Body of pancreas (tissue), 4 donors: ENCODE measurements around the gene PDIA4. TPM values are rescaled to one million over a fixed set of nuclear protein-coding genes. Genes with fewer than 3 reads are reported as not detected.
"Not testable (repeated sequence)": the region's sequence is repeated elsewhere in the genome, so short reads cannot be mapped to it uniquely, and the experiment has no call there.

ENCODE experiments used
- ATAC-seq: fragments of 150-250 bp; one replicate; pipeline ENCODE4 v1.9.1; 2016
- DNase-seq, 4 donors: peaks; one replicate each; pipeline ENCODE4 v3.0.0-alpha.2; 2019
- H3K27ac ChIP-seq, 4 donors: fragments of 200-600 bp; sonication (generic); 1 replicate in 3 of 4; 2 replicates in 1 of 4; pipeline versions ENCODE4 v1.5.1 to v1.6.1; 2016 to 2019; ENCODE audit warnings: mild to moderate bottlenecking in 1 of 4, mixed read lengths in 1 of 4, moderate library complexity in 1 of 4
- H3K27me3 ChIP-seq, 2 donors: fragments of 200-600 bp; sonication (generic); one replicate each; pipeline ENCODE4 v1.6.0; 2016; ENCODE audit warnings: mild to moderate bottlenecking in 1 of 2
- H3K36me3 ChIP-seq, 2 donors: fragments of 200-600 bp; sonication (generic); replicated peaks in 1 of 2; 2 replicates each; pipeline ENCODE4 v1.5.1; 2016; ENCODE audit warnings: low read depth in 2 of 2; ENCODE audit not compliant: insufficient read depth in 1 of 2
- H3K4me1 ChIP-seq: fragments of 200-600 bp; sonication (generic); one replicate; pipeline ENCODE4 v1.6.0; 2016
- H3K4me3 ChIP-seq, 2 donors: fragments of 200-600 bp; sonication (generic); 1 replicate in 1 of 2; 2 replicates in 1 of 2; pipeline ENCODE4 v1.5.1; 2016 to 2019
- H3K9me3 ChIP-seq, 3 donors: fragments of 200-600 bp; sonication (generic); 1 replicate in 2 of 3; 2 replicates in 1 of 3; pipeline ENCODE4 v1.5.1; 2016
- CTCF ChIP-seq, 7 experiments: fragments of 450-650 bp in 4 of 7; fragments of 200-600 bp in 3 of 7; sonication (generic) in 3 of 7; IDR thresholded peaks; one replicate each; pipeline ENCODE4 v1.5.1; 2016 to 2019; ENCODE audit warnings: antibody characterized with exemption in 7 of 7
- POLR2A ChIP-seq, 3 donors: fragments of 450-650 bp; IDR thresholded peaks; one replicate each; pipeline ENCODE4 v1.6.1; 2016; ENCODE audit warnings: antibody characterized with exemption in 3 of 3, mild to moderate bottlenecking in 2 of 3
- WGBS, 2 donors: methylation state at CpG; one replicate each; pipeline ENCODE4 v1.1.5; 2017; 5-methylcytosine and 5-hydroxymethylcytosine counted together
- intact Hi-C: fragments of 100-400 bp; cut with DNase I; formaldehyde crosslinking; loops from one replicate; pipeline ENCODE4 v1.15.1; 2023
- total RNA-seq, 2 donors: library from RNA; depleted of rRNA; stranded (reverse); fragments of >200 nt; gene quantifications; one replicate each; pipeline ENCODE4 v1.1.0, GENCODE V29; 2016

Gene PDIA4
- total RNA-seq, 2 donors from 2014 or later = 80.4 to 140 TPM

GRCh38 chr7:149063476-149063875 lies 35.2 kb upstream of the PDIA4 start:
- H3K27ac ChIP-seq = no peak overlapping the region
- H3K4me1 ChIP-seq = peaks cover 10% of the 10 kb centered on the region
- no peak for ATAC-seq
- H3K36me3 ChIP-seq = no peaks in the 10 kb centered on the region
- TF ChIP-seq CTCF (IDR thresholded peaks at IDR 0.05) = no peak
- no peak for TF ChIP-seq POLR2A (IDR thresholded peaks at IDR 0.05)
- intact Hi-C loops = no loop called here
- no peaks in the 10 kb centered on the region for H3K27me3 ChIP-seq
- no peak for DNase-seq
- no peak overlapping the region for H3K4me3 ChIP-seq
- no peaks in the 10 kb centered on the region for H3K9me3 ChIP-seq

GRCh38 chr7:149062217-149062899 lies 34.1 kb upstream of the PDIA4 start:
- peaks cover 10% of the 10 kb centered on the region for H3K4me1 ChIP-seq
- H3K36me3 ChIP-seq, H3K9me3 ChIP-seq, DNase-seq, H3K4me3 ChIP-seq, H3K27ac ChIP-seq, intact Hi-C loops, H3K27me3 ChIP-seq, ATAC-seq: not testable (repeated sequence)
- WGBS, 2 donors = 87 to 90% methylated on average over 9 to 10 of the region's 10 CpGs

GRCh38 chr7:149060156-149060555 lies 31.9 kb upstream of the PDIA4 start:
- Histone ChIP-seq H3K4me1 (peaks cover 7% of the 10 kb centered on the region), H3K27ac (no peak overlapping the region), H3K36me3 (no peaks in the 10 kb centered on the region), H3K27me3 (no peaks in the 10 kb centered on the region), H3K4me3 (no peak overlapping the region), H3K9me3 (no peaks in the 10 kb centered on the region)
- 36 to 39% methylated on average over 1 of the region's 1 CpG for WGBS, 2 donors
- no peak for TF ChIP-seq POLR2A (IDR thresholded peaks at IDR 0.05)
- no peak for TF ChIP-seq CTCF (IDR thresholded peaks at IDR 0.05)
- intact Hi-C loops = no loop called here
- no peak for DNase-seq
- ATAC-seq = no peak

- TF ChIP-seq POLR2A (IDR thresholded peaks at IDR 0.05) (no peak), CTCF (IDR thresholded peaks at IDR 0.05) (no peak)
- WGBS, 2 donors = 81 to 86% methylated on average over 8 of the region's 8 CpGs
- H3K9me3 ChIP-seq = no peaks in the 10 kb centered on the region
- no peaks in the 10 kb centered on the region for H3K36me3 ChIP-seq
- no peak overlapping the region for H3K27ac ChIP-seq
- no peak overlapping the region for H3K4me3 ChIP-seq
- no peaks in the 10 kb centered on the region for H3K27me3 ChIP-seq
- DNase-seq = no peak
- intact Hi-C loops = no loop called here
- no peak for ATAC-seq
- H3K4me1 ChIP-seq = no peaks in the 10 kb centered on the region
Measured at GRCh38 chr7:149053885-149054284, 25.6 kb upstream of the PDIA4 start.

- DNase-seq (no peak), ATAC-seq (no peak)
- 86 to 100% methylated on average over 1 of the region's 1 CpG for WGBS, 2 donors
- no peak overlapping the region for H3K27ac ChIP-seq
- H3K4me3 ChIP-seq = no peak overlapping the region
- no peaks in the 10 kb centered on the region for H3K27me3 ChIP-seq
- intact Hi-C loops = no loop called here
- TF ChIP-seq CTCF (IDR thresholded peaks at IDR 0.05) (no peak), POLR2A (IDR thresholded peaks at IDR 0.05) (no peak)
- H3K4me1 ChIP-seq = no peaks in the 10 kb centered on the region
- no peaks in the 10 kb centered on the region for H3K36me3 ChIP-seq
- H3K9me3 ChIP-seq = no peaks in the 10 kb centered on the region
Measured at GRCh38 chr7:149053384-149053783, 25.1 kb upstream of the PDIA4 start.
